Activated CD8-positive, alpha-beta T cell treated with anti-CD3 and anti-CD28 coated beads for 36 hours (primary cell): ENCODE results near the gene CCDC188. TPM values are rescaled to one million over a fixed set of nuclear protein-coding genes. Genes with fewer than 3 reads are reported as not detected.
A peak's percentile ranks its signal among the peaks of the same experiment; 100 is the strongest.

ENCODE experiments used
- ATAC-seq: fragments of 200-7000 bp; cut with Tn5 transposase; one replicate; pipeline ENCODE4 v1.10.0; 2021; ENCODE audit warnings: mild to moderate bottlenecking, moderate library complexity
- CTCF ChIA-PET: fragments of 350-600 bp; sonication (Branson Sonifier 250); formaldehyde crosslinking; loops from one replicate; lab custom pipeline; 2021; ENCODE audit warnings: antibody characterized with exemption; lab: Charles Lee
- POLR2A ChIA-PET: fragments of 350-600 bp; sonication (Branson Sonifier 250); formaldehyde crosslinking; loops from one replicate; lab custom pipeline; 2021; ENCODE audit warnings: antibody characterized with exemption; lab: Charles Lee
- DNase-seq: peaks from one replicate; pipeline ENCODE4 v3.0.0-alpha.2; 2020
- H3K27ac Mint-ChIP-seq: one replicate; pipeline ENCODE4 v1.8.0; 2021; ENCODE audit warnings: mild to moderate bottlenecking, mixed read lengths
- H3K27me3 Mint-ChIP-seq: one replicate; pipeline ENCODE4 v1.8.0; 2021; ENCODE audit warnings: mixed read lengths
- H3K36me3 Mint-ChIP-seq: one replicate; pipeline ENCODE4 v1.8.0; 2021; ENCODE audit warnings: low read depth, mixed read lengths
- H3K4me1 Mint-ChIP-seq: one replicate; pipeline ENCODE4 v1.8.0; 2021; ENCODE audit warnings: low read depth, mixed read lengths
- H3K4me3 Mint-ChIP-seq: one replicate; pipeline ENCODE4 v1.8.0; 2021; ENCODE audit warnings: mild to moderate bottlenecking, moderate library complexity, mixed read lengths
- H3K9me3 Mint-ChIP-seq: one replicate; pipeline ENCODE4 v1.8.0; 2021; ENCODE audit warnings: mixed read lengths
- intact Hi-C: fragments of 100-400 bp; cut with micrococcal nuclease; formaldehyde crosslinking; loops from one replicate; pipeline ENCODE4 v1.10.0; 2022
- microRNA-seq: library from miRNA; unstranded; fragments of <30 nt; microRNA quantifications from one replicate; pipeline ENCODE4 v1.2.0, GENCODE V29; 2022; ENCODE audit warnings: borderline microRNAs expressed, borderline replicate concordance
- total RNA-seq, 2 experiments: library from RNA; stranded (reverse); gene quantifications; one replicate each; pipeline ENCODE4 v1.2.3, GENCODE V29; 2021
- TF ChIP-seq, protein P1 (sequence below): fragments of 200-600 bp; IDR thresholded peaks from one replicate; pipeline ENCODE4 v1.8.0; 2022; ENCODE audit warnings: antibody characterized with exemption, mild to moderate bottlenecking

CCDC188 gene
- total RNA-seq, 2 experiments from 2014 or later, result not detected

DNA sequence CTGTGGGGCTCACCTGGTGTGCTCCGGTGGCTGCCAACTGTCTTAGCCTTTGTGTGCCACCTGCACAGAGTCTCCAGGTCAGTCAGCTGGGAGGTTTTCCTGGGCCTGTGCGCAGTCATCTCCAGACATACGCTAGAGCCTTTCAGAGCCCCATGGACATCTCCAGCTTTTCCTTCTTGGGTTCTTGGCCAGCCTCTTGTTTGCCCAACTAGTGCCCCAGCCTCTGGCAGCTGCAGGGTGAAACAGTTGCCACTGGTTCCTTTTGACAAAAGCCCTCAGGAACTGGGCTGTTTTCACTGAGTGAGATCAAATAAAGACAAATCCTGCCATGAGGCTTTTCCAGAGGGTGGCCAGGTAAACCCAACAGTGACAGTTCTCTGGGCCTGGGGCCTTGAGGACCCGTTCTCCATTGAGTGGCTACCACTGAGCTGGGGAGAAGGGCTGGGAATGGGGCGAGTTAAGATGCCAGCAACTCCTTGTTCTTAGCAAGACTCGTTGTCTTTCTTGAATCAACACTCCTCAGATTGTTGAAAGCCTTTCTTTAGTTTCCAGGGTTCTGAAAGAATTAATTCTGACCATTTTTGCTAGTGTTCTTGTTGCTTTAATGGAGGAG, 51.6 kb downstream of the CCDC188 start:
- POLR2A ChIA-PET, result interaction anchor here (1.0 to 3.8 kb wide), 2 partner anchors 13 to 23 kb away, joined by 3 to 36 read pairs; no protein-coding TSS in a partner anchor
- no peaks in the 10 kb centered on the region for H3K27me3 Mint-ChIP-seq
- H3K9me3 Mint-ChIP-seq, result peaks cover 8% of the 10 kb centered on the region
- ATAC-seq (no peak), DNase-seq (no peak)
- intact Hi-C loops, result no loop called here
- H3K4me3 Mint-ChIP-seq, result no peak overlapping the region
- peak overlapping the region; percentile 86 for H3K27ac Mint-ChIP-seq
- H3K4me1 Mint-ChIP-seq, result peaks cover 78% of the 10 kb centered on the region
- H3K36me3 Mint-ChIP-seq, result peaks cover 84% of the 10 kb centered on the region
- TF ChIP-seq, protein P1, sequence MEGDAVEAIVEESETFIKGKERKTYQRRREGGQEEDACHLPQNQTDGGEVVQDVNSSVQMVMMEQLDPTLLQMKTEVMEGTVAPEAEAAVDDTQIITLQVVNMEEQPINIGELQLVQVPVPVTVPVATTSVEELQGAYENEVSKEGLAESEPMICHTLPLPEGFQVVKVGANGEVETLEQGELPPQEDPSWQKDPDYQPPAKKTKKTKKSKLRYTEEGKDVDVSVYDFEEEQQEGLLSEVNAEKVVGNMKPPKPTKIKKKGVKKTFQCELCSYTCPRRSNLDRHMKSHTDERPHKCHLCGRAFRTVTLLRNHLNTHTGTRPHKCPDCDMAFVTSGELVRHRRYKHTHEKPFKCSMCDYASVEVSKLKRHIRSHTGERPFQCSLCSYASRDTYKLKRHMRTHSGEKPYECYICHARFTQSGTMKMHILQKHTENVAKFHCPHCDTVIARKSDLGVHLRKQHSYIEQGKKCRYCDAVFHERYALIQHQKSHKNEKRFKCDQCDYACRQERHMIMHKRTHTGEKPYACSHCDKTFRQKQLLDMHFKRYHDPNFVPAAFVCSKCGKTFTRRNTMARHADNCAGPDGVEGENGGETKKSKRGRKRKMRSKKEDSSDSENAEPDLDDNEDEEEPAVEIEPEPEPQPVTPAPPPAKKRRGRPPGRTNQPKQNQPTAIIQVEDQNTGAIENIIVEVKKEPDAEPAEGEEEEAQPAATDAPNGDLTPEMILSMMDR, result no peak
- CTCF ChIA-PET, result interaction anchor here (0.7 kb wide), 1 partner anchor 12 kb away, joined by 3 read pairs; no protein-coding TSS in a partner anchor

Small RNA genes lying within 50 kb of the gene (microRNA-seq; reads per million reads assigned to microRNA genes)
- gene MIR6816, result not detected

Other genes with a start within 250 kb of the CCDC188 start
- gene COMT, start 209.3 kb downstream of the CCDC188 start, total RNA-seq, result 10 to 100 TPM; 70.7 to 74.5 TPM
- 10 to 100 TPM; 18.0 to 18.5 TPM for gene TXNRD2, start 209.2 kb downstream of the CCDC188 start, total RNA-seq
- gene ARVCF, start 134.2 kb downstream of the CCDC188 start, total RNA-seq, result 1 to 10 TPM; 1.2 to 1.9 TPM
- gene TANGO2, start 129.9 kb downstream of the CCDC188 start, total RNA-seq, result 10 to 100 TPM; 15.7 to 18.3 TPM
- 10 to 100 TPM; 35.0 to 38.8 TPM for gene DGCR8, start 70.8 kb downstream of the CCDC188 start, total RNA-seq
- 100 to 1,000 TPM; 411 to 412 TPM for gene RANBP1, start 35.0 kb downstream of the CCDC188 start, total RNA-seq
- gene TRMT2A, start 33.8 kb downstream of the CCDC188 start, total RNA-seq, result 100 to 1,000 TPM; 101 to 105 TPM
- gene ZDHHC8, start 19.3 kb downstream of the CCDC188 start, total RNA-seq, result 10 to 100 TPM; 44.5 to 44.8 TPM
- gene RTN4R, start 117.3 kb upstream of the CCDC188 start, total RNA-seq, result 1 to 10 TPM; 2.8 to 3.7 TPM
- gene DGCR6L, start 169.0 kb upstream of the CCDC188 start, total RNA-seq, result 10 to 100 TPM; 30.7 to 32.0 TPM
- 10 to 100 TPM; 11.8 to 13.4 TPM for gene ZNF74, start 243.1 kb upstream of the CCDC188 start, total RNA-seq